Right ventricle myocardium inferior (tissue), 1 donor: ENCODE data around the gene SYT1. TPM values are rescaled to one million over a fixed set of nuclear protein-coding genes. Genes with fewer than 3 reads are reported as not detected.
A peak's percentile ranks its signal among the peaks of the same experiment; 100 is the strongest.

ENCODE experiments used
- ATAC-seq: fragments of 200-7000 bp; cut with Tn5 transposase; one replicate; pipeline ENCODE4 v1.9.1; 2020; ENCODE audit warnings: mild to moderate bottlenecking, moderate library complexity
- DNase-seq: peaks from one replicate; pipeline ENCODE4 v3.0.0; 2021; ENCODE audit errors: missing footprints
- intact Hi-C: fragments of 100-400 bp; cut with DNase I; formaldehyde crosslinking; loops from one replicate; pipeline ENCODE4 v1.11.0; 2022
- total RNA-seq: library from RNA; stranded (reverse); fragmentation: NEBNext Ultra II Directional; extraction: Animal tissue kit (Norgen Biotek cat#: 25700); gene quantifications from one replicate; pipeline ENCODE4 v1.2.1, GENCODE V29; 2021
- donor health status: DM: no; HTN: yes; CAD: no; lungs with severe emphysema.

The SYT1 gene
- total RNA-seq, 1 donor from 2014 or later: 0.24 TPM

DNA sequence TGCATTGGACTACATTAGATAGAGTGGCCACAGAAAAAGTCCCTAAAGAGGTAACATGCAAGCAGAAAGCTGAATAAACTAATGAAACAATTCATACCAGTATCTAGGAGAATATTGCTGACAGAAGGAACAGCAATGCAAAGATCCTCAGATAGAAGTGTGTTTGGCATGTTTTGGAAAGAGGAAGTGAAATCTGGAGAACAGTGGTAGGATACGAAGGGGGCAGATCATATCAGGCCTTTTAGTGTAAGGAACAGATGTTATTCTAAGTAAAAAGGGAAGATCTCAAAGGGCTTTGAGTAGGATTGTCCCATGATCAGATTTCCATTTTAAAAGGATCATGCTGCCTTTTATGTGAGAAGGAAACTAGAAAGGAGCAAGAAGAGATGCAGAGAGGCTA, 483.3 kb downstream of the SYT1 start:
- ATAC-seq: no peak
- DNase-seq: no peak
- intact Hi-C loops: no loop called here

DNA sequence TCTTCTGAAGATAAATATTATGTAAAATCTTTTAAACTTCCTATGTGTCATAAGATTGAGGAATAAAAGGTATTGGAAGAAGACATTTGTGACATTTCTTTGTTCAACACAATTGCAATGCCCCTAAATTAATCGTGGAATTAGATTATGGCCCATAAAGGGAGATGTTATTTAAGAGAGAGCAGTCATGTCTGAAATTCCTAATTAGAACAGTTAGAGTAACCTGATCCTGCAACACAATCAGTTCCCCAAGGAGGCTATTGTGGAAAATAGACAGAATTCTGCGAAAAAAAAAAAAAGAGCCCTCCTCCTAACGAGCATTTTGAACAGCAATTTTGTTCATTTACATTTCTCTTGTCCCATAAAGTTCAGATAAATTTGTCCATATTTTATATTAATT, 486.7 kb downstream of the SYT1 start:
- DNase-seq: no peak
- ATAC-seq: no peak
- intact Hi-C loops: no loop called here

GRCh38 chr12:79356216-79356615, 491.6 kb downstream of the SYT1 start:
- intact Hi-C loops: no loop called here
- ATAC-seq: no peak
- DNase-seq: no peak

DNA sequence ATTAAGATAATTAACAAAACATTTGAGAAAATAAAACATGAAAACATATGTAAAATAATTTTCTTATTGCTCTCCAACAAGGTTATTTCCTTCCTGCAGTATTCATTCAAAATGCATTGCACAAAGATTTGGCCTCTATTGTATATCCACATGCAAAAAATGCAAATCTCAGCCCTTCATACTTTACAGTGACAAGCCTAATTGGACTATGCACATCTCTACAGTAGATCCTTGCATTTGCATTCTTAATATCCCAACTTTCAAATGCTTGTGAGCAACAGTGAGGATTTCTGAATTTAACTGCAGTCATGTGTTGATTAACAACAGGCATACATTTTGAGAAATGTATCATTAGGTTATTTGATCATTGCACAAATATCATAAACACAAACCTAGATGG, 492.5 kb downstream of the SYT1 start:
- intact Hi-C loops: no loop called here
- DNase-seq (no peak), ATAC-seq (no peak)

DNA sequence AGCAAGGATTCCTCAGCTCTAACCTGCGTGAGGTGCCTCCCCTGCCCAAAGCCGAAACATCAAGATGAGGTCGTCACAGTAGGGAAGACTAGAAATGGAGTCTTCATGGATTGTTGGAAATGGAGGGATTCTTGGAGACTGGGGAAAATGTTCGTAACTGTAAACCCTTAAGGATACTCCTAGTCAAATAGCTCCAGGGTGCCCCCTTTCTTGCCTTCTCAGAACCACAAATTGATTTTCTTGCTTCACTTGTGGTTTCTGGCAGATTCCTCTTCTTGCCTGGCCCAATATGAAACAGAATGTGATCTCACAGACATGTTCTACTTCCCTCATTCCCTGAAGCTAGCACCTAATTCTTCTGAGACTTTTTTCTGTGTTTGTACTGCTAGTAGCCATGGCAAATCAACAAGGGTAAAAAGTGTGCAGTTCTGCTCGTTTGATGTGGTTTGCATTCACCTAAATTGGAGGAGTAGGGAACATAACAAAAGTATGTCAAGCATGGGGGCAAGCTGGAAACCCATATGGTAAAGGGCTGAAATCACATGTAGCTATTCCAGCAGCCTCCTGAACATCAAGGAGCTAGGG, 494.2 kb downstream of the SYT1 start:
- no peak for DNase-seq
- no peak for ATAC-seq
- intact Hi-C loops: no loop called here

DNA sequence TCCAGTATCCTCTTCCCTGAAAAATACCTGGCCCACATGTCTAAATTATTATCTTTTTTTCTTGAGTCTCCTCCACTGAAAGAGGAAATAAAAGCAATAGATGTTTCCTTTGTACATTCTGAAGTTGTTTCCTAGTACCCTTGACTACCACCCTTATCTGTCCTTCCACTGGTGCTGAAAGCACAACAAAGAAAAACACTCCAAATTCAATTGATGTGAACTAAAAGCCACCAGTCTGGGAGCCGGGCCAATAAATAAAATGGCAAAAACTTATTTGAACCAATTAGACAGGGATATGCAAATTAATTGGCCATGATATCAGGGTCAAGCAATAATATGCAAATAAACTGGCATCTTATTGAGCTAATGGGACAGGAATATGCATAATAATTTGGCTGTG, 495.7 kb downstream of the SYT1 start:
- no peak for DNase-seq
- no peak for ATAC-seq
- intact Hi-C loops: no loop called here

DNA sequence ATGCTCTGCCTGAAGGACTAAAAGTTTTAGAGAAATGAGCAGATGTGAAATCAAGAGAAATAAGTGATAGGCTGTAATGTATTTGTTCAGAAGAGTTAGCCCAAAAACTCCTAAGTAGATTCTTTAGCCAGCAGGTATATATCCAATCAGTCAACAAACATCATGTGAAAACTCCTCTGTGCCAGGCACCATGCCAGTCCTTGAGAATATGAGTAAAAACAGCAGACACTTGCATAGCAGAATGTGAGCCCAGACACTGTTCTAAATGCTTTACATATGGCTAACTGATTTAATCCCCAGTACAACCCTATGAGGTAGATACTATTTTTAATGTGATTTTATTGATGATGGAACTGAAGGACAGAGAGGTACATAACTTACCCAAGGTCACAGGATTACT, 496.4 kb downstream of the SYT1 start:
- intact Hi-C loops: no loop called here
- DNase-seq: peak; percentile 30
- no peak for ATAC-seq

- intact Hi-C loops: no loop called here
- ATAC-seq: no peak
- DNase-seq: no peak
Observed at GRCh38 chr12:79364197-79364596, 499.6 kb downstream of the SYT1 start.

DNA sequence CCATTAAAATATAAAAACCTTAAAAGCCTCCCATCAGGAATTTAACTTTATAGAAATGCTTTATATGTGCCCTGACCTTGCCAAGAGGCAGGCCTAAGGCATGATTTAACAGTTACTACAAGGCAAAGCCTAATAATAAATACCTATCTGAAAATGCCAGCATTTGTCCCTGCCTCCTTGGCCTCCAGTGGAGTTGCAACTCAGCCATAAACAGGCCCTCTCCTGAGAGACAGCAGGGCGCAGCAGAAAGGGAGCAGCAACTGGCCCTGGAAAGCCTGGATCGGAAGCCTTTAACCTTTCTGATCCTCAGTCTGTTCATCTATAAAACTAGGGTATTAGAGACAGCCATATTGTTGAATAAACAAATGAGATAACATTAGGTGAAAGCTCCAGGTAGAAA, 501.8 kb downstream of the SYT1 start:
- DNase-seq (no peak), ATAC-seq (no peak)
- intact Hi-C loops: no loop called here

DNA sequence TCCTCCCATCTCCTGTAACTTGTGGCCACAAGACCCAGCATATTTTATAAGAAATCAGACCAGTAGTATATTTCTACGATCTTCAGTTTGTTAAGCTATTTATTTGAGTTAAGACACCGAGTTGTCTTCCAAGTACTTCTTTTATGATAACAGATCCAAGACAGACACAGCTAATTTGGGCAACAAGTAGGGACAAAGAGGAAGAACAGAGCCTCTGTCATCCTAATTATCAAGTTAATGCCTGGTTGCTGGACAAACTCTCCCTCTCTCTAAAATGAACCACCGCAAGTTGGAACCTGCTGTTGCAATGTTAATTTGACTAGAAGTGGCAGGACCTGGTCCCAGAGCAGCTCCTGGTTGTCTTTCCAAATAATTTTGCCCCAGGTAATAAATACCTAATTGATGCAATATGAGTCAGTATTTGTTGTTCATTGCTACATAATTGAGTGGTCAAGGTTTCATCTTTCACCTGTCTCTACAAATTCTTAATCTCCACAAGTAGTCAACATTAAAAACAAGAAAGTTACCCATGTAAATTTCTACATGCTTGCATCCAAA, 502.5 kb downstream of the SYT1 start:
- intact Hi-C loops: no loop called here
- ATAC-seq (no peak), DNase-seq (no peak)

DNA sequence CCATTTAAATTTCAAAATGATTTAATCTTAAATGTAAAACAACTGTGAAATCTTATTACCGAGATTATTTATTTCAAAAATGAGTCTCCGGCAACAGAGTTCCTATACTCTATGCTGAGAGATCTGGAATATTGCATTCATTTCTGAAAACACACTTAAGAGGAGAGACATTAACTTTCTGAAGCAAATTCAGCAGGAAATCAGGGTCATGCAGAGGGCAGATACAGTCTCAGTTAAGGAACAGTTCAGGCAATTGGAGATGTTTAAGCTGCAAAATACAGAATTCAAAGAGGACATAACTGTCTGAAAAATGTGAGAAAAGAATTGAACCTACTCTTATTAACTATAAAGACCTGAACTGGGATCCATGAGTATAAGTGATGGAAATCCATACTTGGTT, 505.4 kb downstream of the SYT1 start:
- intact Hi-C loops: no loop called here
- ATAC-seq (no peak), DNase-seq (no peak)

DNA sequence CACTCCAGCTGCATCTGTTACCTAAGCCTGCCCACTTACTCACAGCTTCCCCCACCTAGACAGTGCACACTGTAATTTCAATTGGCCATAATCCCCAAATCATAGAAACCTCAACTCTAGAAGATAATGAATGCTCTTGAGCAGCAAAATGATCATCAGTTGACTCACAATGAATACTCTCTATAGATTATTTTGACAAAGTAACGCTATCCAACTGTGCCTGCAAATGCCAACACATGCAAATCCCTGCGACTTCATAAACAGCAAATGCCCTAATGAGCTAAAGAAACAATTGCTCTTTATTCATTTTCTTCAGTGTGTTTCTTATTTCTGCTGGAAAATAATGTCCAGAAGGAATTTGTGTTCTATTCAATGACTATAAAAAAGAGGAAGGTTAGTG, 506.7 kb downstream of the SYT1 start:
- DNase-seq (no peak), ATAC-seq (no peak)
- intact Hi-C loops: no loop called here

GRCh38 chr12:79373896-79374499, 509.4 kb downstream of the SYT1 start:
- intact Hi-C loops: no loop called here
- no peak for ATAC-seq
- DNase-seq: no peak

DNA sequence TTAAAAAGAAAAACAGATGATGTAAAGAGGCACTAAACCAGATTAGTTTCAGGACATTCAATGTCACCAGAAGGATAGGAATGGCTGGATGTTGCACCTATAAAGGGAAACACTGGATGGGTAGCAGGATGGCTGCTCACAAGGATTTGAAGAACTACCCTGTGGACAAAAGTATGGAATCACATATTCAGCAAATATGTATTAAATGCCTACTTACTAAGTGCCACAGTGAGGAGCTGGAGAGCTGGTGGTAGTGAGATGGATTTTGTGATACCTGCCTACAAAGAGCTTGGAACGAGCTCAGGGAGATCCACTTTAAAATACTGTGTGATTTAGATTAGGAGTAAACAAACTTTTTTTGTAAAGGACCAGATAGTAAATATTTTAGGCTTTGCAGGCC, 510.0 kb downstream of the SYT1 start:
- intact Hi-C loops: no loop called here
- DNase-seq (no peak), ATAC-seq (no peak)

GRCh38 chr12:79375050-79375449, 510.5 kb downstream of the SYT1 start:
- no peak for DNase-seq
- no peak for ATAC-seq
- intact Hi-C loops: no loop called here

DNA sequence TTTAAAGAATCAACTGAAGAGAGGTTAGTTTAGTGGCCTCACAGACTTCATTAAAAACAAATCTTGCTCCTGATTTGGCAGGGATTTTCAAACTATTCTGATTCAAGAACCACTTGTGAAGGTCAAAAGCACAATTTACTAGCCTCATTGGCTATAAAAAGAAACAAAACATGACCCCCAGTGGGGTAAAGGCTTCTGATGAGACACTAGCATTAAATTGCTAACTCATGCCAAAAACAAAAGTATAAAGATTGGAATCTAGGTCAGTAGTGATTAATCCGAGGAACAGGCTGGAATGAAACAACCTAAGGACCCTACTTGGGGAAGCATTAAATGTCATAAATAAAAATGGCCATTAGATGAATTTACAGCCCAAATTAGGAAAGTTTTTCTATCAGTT, 513.9 kb downstream of the SYT1 start:
- DNase-seq (no peak), ATAC-seq (no peak)
- intact Hi-C loops: no loop called here

DNA sequence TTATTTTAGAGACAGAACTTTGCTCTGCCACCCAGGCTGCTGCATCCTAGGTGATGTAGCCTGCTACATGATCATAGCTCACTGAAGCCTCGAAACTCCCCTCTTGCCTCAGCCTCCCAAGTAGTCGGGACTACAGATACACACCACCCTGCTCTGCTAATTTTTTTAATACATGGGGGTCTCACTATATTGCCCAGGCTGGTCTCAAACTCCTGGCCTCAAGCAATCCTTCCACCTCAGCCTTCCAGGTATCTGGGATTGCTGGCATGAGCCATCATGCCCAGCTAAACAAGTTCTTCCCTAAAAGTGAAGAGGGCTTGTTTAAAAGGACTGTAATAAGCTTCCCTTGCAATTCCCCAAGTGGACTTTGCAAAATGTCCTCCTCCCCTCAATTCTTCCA, 515.8 kb downstream of the SYT1 start:
- intact Hi-C loops: no loop called here
- ATAC-seq (no peak), DNase-seq (no peak)

- no peak for DNase-seq
- intact Hi-C loops: no loop called here
- no peak for ATAC-seq
Observed at GRCh38 chr12:79381248-79382208, 517.0 kb downstream of the SYT1 start.

DNA sequence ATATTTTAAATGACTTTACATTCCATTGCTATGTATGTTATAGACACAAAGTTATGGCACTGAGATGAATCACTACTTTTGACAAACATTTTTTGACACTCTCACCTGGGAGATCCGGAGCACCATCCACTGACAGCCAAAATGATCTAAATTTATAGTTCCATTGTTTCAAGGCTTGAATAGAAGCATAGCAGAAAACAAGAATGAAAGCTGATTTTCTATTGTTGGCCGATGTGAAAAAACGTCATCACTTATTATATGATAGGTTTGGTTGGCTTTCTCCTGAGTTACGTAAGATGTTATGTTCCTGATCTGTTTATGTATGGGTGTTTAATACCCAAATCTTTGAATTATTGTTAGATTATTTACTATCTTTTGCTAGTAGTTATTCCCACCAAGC, 520.0 kb downstream of the SYT1 start:
- DNase-seq: no peak
- intact Hi-C loops: no loop called here
- ATAC-seq: no peak

DNA sequence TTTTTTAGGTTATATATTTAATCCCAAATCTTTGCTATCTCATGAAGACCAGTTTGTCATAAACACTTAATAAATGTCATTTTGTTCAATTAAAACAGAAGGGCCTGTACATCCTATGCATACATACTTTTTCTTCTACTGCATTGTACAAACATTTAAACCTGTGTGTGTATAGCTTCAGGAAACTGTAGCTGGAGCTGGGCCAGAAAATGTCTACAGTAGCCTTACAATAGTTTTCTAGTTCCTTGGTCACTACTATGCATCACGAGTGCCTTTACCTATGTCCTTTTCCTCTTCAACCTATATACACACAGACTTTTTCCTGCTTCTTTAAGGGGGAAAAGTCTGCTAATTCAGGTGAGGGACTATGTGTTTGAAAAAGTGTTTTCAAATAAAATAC, 523.4 kb downstream of the SYT1 start:
- no peak for DNase-seq
- ATAC-seq: no peak
- intact Hi-C loops: no loop called here
